NCI-H345 treated with DMSO at 0.1 percent for 48 hours (cell line): ENCODE measurements around the gene PIGQ.

Experiments
- DNase-seq: peaks from one replicate; lab custom pipeline; 2025; ENCODE audit not compliant: unreplicated experiment; lab: John Stamatoyannopoulos, UW

Gene PIGQ

DNA sequence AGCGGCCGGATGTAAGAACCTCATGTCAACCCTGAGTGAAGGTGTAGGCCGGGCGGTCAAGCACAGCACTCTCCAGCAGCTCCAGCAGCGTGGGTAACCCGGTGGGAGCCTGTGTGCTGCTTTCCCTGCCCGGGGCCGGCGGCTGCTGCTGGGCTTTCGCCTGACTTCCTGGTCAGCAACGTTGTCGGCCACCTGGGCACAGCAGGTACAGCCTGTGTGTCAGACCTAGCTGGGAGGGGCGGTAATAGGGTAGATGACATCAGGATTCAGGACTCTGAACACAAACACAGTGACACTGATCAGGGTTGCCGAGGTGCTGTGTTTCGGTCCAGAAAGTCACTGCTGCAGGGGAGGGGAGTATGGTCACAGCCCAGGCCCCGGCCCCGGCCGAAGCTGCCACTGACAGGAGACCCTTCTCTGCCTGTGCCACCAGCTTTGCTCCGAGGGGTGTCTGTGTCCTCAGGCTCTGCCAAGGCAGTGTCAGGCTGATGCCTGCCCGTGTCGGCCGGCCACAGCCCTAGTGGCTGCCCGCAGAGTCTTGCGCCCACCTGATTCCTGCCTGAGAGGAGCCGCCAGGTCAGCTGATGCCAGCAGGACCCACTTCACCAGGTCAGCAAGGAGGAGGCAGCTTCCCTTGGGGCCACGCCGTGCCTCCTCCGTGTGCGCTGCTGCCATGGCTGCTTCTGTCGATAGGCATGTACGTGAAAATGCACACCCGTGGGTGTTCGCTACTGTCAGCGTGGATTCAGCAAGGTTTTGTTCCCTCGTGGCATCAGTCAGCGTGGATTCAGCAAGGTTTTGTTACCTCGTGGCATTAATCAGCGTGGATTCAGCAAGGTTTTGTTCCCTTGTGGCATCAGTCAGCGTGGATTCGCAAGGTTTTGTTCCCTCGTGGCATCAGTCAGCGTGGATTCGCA is 29.3 kb downstream of the PIGQ start:
- DNase-seq: no peak

- no peak for DNase-seq
Measured at GRCh38 chr16:600781-601180, 31.0 kb downstream of the PIGQ start.

- DNase-seq: no peak
Measured at GRCh38 chr16:603933-604332, 34.2 kb downstream of the PIGQ start.

DNA sequence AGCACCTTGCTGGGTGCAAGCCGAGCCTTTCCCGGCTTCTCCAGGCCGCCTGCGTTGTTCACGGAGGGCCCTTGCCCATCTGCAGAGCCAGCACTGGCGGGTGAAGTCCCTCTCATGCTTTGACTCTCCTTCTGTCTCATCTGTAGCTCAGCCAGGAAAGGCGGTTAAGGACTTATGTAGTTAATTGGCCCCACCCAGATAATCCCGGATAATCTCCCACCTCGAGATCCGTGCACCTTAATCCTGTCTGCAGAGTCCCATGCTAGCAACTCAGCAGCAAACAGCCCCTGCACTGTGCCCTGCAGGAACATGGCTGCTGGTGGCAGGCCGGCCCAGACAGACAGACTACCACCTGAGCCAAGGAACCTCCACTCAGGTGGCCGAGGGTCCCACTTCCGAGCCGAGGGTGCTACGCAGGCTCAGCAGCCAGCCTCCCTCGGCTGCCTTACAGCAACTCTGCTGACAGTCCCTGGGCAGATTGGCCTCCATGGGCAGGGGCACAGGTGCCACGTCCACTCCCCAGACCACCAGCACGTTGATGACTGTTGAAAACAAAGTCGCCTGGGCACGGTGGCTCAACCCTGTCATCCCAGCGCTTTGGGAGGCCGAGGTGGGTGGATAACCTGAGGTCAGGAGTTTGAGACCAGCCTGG is 37.0 kb downstream of the PIGQ start:
- DNase-seq: no peak

GRCh38 chr16:608019-608418 is 38.3 kb downstream of the PIGQ start:
- peak; percentile 61 for DNase-seq

- DNase-seq: no peak
Measured at GRCh38 chr16:609316-609715, 39.5 kb downstream of the PIGQ start.

- DNase-seq: no peak
Measured at GRCh38 chr16:609984-610383, 40.2 kb downstream of the PIGQ start.

DNA sequence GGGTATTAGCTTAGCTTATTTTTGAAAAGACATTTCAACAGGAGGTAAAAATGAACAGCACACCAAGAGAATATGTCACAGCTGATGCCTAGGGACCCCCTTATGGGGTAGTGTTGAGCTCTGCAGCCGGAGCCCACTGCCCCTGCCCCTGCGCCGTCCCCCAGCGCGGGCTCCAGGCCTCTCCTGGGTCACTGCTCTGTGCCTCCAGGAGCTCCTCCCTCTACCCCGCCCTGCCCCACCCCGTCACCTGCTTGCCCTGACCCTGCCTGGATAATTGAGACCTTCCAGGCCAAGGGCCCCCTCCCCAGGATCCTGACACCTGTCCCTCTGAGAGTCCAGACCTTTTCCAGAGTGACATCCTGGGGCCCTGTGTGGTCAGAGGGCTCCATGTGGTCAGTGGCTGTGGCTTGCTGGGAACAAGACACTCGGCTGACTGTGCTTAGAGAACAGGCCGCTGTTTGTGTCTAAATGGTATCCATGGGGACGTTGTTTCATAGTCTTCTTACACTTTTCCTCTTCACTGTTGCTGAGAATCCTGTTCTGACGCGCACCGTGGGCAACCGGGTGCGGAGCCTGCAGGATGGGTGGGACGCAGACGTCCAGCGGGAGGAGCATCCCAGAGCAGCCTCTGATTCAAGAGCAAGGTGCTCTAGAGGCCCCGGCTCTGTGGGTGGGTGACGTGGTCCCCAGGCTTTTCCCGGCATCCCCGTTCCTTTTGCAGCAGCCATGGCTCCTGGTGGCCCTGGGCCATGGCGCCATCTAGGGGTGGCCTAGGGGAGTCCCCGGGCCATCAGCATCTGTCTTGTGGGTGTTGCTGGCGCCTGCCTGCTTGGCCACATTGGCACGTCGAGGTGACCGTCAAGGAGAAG is 41.0 kb downstream of the PIGQ start:
- no peak for DNase-seq

- DNase-seq: no peak
Measured at GRCh38 chr16:615122-615521, 45.4 kb downstream of the PIGQ start.

DNA sequence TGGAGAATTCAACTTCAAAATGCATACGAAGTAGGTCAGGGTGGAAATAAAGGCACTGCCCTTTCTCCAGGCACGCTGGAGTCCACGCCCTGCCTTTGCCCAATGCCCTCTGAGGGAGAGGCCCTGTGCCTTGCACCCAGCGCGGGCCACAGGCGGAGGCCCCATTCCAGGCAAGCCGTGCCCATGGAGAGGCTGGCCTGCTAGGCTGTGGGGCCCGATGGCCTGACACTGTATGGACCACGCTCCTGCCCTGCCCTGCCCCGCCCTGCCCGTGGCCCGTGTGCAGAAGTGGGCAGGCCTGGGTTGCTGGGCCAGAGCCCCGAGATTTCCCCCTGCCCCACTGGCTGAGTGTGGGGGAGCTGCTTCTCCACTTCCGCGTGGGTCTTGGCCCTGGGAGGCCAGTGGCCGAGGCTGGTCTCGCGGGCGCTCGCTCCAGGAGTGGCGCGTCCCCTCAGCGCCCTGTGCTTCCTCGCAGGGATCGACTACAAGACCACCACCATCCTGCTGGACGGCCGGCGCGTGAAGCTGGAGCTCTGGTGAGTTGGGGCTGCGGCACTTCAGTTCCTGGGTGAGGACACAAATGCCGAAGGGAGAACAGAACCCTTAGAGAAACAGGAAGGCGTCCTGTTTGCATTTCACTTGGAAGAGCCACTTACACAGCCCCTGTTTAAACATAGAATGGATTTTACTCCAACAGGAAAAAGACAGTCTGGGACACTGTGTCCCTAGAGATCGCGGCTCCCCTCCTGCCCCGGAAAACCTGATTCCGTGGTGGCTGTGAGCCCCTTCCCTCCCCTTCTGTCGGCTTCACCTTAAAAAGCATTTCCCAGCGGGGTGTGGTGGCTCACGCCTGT is 47.2 kb downstream of the PIGQ start:
- DNase-seq: no peak

DNA sequence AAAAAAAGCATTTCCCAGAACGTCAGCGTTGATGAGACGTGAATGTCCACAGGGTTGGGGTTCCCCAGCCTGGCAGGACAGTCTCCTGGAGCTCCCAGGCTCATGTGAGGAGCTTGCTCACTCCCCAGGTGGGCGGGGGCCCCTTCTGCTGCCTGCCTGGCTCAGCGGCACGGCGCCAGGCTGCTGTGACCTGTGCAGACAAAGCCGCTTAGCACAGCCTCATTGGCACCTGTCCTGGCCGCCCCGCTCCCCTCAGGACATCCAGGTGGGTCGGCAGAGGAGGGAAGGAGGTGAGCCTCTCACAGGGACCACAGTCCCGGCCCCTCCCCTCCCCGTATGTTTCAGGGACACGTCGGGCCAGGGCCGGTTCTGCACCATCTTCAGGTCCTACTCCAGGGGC is 48.1 kb downstream of the PIGQ start:
- no peak for DNase-seq

GRCh38 chr16:619476-620100 is 49.8 kb downstream of the PIGQ start:
- DNase-seq: no peak

DNA sequence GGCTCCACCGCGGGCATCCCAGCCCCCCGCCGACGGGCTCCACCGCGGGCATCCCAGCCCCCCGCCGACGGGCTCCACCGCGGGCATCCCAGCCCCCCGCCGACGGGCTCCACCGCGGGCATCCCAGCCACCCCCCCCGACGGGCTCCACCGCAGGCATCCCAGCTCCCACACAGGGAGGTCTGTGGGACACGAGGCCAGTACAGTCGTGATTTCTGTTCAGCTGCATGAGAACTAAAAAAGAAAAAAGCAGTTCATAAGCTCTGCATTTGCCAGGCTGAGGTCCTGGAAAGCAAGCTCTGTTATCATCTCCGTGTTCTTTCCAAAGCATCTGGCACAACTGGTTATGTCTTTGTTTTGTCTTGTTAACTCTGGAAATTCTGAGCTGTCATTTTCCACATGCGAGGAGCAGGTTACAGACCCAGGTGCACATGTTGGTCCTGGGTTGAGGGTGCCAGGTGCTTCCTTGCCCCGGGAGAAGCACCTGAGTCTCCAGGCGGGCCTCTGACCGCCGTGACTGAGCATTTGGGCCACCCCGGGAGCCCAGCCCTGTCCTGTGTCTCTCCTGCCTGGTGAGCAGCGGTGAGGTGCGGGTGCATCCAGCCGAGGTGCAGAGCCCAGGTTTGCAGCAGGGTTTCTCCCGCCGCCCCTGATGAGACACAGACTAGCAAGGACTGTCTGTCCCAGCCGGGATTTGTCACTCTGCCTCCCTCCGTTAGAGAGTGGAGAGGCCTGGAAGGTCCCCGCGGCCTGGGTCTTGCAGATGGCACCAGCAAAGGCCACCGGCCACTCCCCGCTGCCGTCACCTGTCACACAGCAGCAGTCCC is 51.1 kb downstream of the PIGQ start:
- no peak for DNase-seq

- DNase-seq: no peak
Measured at GRCh38 chr16:621526-622105, 51.8 kb downstream of the PIGQ start.

DNA sequence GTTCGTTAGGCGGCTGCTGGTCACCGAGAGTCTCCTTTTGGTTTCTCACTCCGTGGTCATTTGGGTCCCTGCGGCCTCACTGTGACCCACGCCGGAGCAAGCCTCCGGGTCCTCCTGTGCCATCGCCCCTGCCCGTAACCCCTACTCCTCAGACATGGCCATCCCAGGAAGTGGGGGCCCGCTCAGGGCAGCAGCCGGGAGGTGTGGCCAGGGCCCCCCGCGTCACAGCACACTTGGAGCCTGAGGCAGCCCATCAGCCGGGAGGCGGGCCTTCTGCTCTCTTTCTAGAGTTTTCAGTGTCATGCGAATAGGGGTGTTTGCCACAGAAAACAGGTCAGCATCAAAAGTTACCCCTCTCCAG is 53.1 kb downstream of the PIGQ start:
- no peak for DNase-seq

- no peak for DNase-seq
Measured at GRCh38 chr16:624526-625070, 54.8 kb downstream of the PIGQ start.

- no peak for DNase-seq
Measured at GRCh38 chr16:625117-625976, 55.6 kb downstream of the PIGQ start.
